H9 (cell line): Measurements from ENCODE around the gene DIP2C. TPM values are rescaled to one million over a fixed set of nuclear protein-coding genes. Genes with fewer than 3 reads are reported as not detected.

ENCODE experiments used
- DNase-seq: peaks from one replicate; pipeline ENCODE4 v3.0.0-alpha.2; 2017
- H2AFZ ChIP-seq: one replicate; pipeline ENCODE4 v1.6.1; 2013; ENCODE audit warnings: mild to moderate bottlenecking, low read length, control low read depth, moderate library complexity
- H2AK5ac ChIP-seq: 2 replicates; pipeline ENCODE4 v1.6.1; 2013; ENCODE audit warnings: low read length, control low read depth, mixed read lengths; ENCODE audit not compliant: insufficient read length
- H2BK120ac ChIP-seq: one replicate; pipeline ENCODE4 v1.6.1; 2013; ENCODE audit warnings: low read depth, mild to moderate bottlenecking, low read length, control low read depth, inconsistent platforms; ENCODE audit not compliant: poor library complexity, severe bottlenecking
- H2BK12ac ChIP-seq: 2 replicates; pipeline ENCODE4 v1.6.1; 2013; ENCODE audit warnings: low read length, control low read depth, mixed read lengths, low read depth; ENCODE audit not compliant: insufficient read length
- H2BK15ac ChIP-seq: 2 replicates; pipeline ENCODE4 v1.6.1; 2013; ENCODE audit warnings: low read depth, low read length, control low read depth
- H2BK20ac ChIP-seq: one replicate; pipeline ENCODE4 v1.6.1; 2013; ENCODE audit warnings: low read depth, mild to moderate bottlenecking, low read length, control low read depth, inconsistent platforms; ENCODE audit not compliant: poor library complexity, severe bottlenecking
- H2BK5ac ChIP-seq: 2 replicates; pipeline ENCODE4 v1.6.1; 2013; ENCODE audit warnings: low read length, control low read depth, mixed read lengths; ENCODE audit not compliant: insufficient read length
- H3K14ac ChIP-seq: 2 replicates; pipeline ENCODE4 v1.6.1; 2013; ENCODE audit warnings: low read length, control low read depth; ENCODE audit not compliant: insufficient read depth
- H3K18ac ChIP-seq: 2 replicates; pipeline ENCODE4 v1.6.1; 2013; ENCODE audit warnings: low read depth, mild to moderate bottlenecking, mixed read lengths, low read length, control low read depth; ENCODE audit not compliant: insufficient read length
- H3K23ac ChIP-seq: 2 replicates; pipeline ENCODE4 v1.6.1; 2013; ENCODE audit warnings: low read length, control low read depth, mixed read lengths, low read depth; ENCODE audit not compliant: insufficient read length
- H3K23me2 ChIP-seq: 2 replicates; pipeline ENCODE4 v1.6.1; 2013; ENCODE audit warnings: low read depth, mild to moderate bottlenecking, mixed read lengths, low read length, control low read depth; ENCODE audit not compliant: insufficient read length, poor library complexity, severe bottlenecking
- H3K27ac ChIP-seq: 2 replicates; pipeline ENCODE4 v1.5.1; 2013; ENCODE audit warnings: low read length, control low read depth, mixed read lengths, low read depth; ENCODE audit not compliant: insufficient read length
- H3K27me3 ChIP-seq: 2 replicates; pipeline ENCODE4 v1.6.1; 2013; ENCODE audit warnings: low read length, control low read depth, inconsistent platforms; ENCODE audit not compliant: insufficient read depth
- H3K4ac ChIP-seq: 2 replicates; pipeline ENCODE4 v1.6.1; 2013; ENCODE audit warnings: low read depth, mild to moderate bottlenecking, control low read depth, inconsistent platforms, low read length, moderate library complexity
- H3K4me1 ChIP-seq: 2 replicates; pipeline ENCODE4 v1.6.1; 2013; ENCODE audit warnings: low read length, control low read depth, inconsistent platforms; ENCODE audit not compliant: insufficient read depth
- H3K4me2 ChIP-seq: 2 replicates; pipeline ENCODE4 v1.6.1; 2013; ENCODE audit warnings: low read length, control low read depth, mixed read lengths; ENCODE audit not compliant: insufficient read length, insufficient read depth
- H3K56ac ChIP-seq: 2 replicates; pipeline ENCODE4 v1.6.1; 2013; ENCODE audit warnings: low read depth, mild to moderate bottlenecking, mixed read lengths, low read length, control low read depth; ENCODE audit not compliant: insufficient read length
- H3K79me1 ChIP-seq: 2 replicates; pipeline ENCODE4 v1.6.1; 2013; ENCODE audit warnings: low read depth, mild to moderate bottlenecking, moderate library complexity, low read length, control low read depth, inconsistent platforms; ENCODE audit not compliant: insufficient read depth, poor library complexity, severe bottlenecking
- H3K79me2 ChIP-seq: 2 replicates; pipeline ENCODE4 v1.6.1; 2013; ENCODE audit warnings: low read length, control low read depth, inconsistent platforms; ENCODE audit not compliant: insufficient read depth
- H3K9ac ChIP-seq: 2 replicates; pipeline ENCODE4 v1.6.1; 2013; ENCODE audit warnings: low read length, control low read depth, mixed read lengths; ENCODE audit not compliant: insufficient read length; ENCODE audit errors: extremely low read depth
- H3K9me3 ChIP-seq: one replicate; pipeline ENCODE4 v1.6.1; 2013; ENCODE audit warnings: low read depth, low read length, inconsistent platforms; ENCODE audit not compliant: control insufficient read depth
- H3T11ph ChIP-seq: one replicate; pipeline ENCODE4 v1.6.1; 2013; ENCODE audit warnings: mild to moderate bottlenecking, low read length, control low read depth, inconsistent platforms
- H4K20me1 ChIP-seq: one replicate; pipeline ENCODE4 v1.6.1; 2013; ENCODE audit not compliant: control insufficient read depth, insufficient read length, insufficient read depth
- H4K5ac ChIP-seq: 2 replicates; pipeline ENCODE4 v1.6.1; 2013; ENCODE audit warnings: low read depth, mild to moderate bottlenecking, mixed read lengths, low read length, control low read depth; ENCODE audit not compliant: insufficient read length
- H4K8ac ChIP-seq: replicated peaks from 2 replicates; pipeline ENCODE4 v1.6.1; 2013; ENCODE audit warnings: low read length, control low read depth, mixed read lengths, low read depth; ENCODE audit not compliant: insufficient read length
- H4K91ac ChIP-seq: 2 replicates; pipeline ENCODE4 v1.6.1; 2013; ENCODE audit warnings: low read depth, mild to moderate bottlenecking, moderate library complexity, mixed read lengths, low read length, control low read depth; ENCODE audit not compliant: insufficient read length
- H3K27ac Mint-ChIP-seq, 3 experiments: 2 replicates in 2 of 3; 3 replicates in 1 of 3; pipeline ENCODE4 v1.8.0; 2020 to 2021; ENCODE audit warnings: mixed read lengths in 3 of 3, mild to moderate bottlenecking in 1 of 3, moderate library complexity in 1 of 3
- H3K27me3 Mint-ChIP-seq: 2 replicates; pipeline ENCODE4 v1.8.0; 2021; ENCODE audit warnings: low read depth, mild to moderate bottlenecking, moderate library complexity, mixed read lengths
- H3K36me3 Mint-ChIP-seq, 3 experiments: 2 replicates in 2 of 3; 3 replicates in 1 of 3; pipeline ENCODE4 v1.8.0; 2020 to 2021; ENCODE audit warnings: low read depth in 3 of 3, mixed read lengths in 3 of 3; ENCODE audit not compliant: insufficient read depth in 1 of 3
- H3K4me1 Mint-ChIP-seq, 2 experiments: 2 replicates each; pipeline ENCODE4 v1.8.0; 2020; ENCODE audit warnings: mixed read lengths in 2 of 2
- H3K4me3 Mint-ChIP-seq, 2 experiments: 2 replicates in 1 of 2; 3 replicates in 1 of 2; pipeline ENCODE4 v1.8.0; 2020 to 2021; ENCODE audit warnings: mild to moderate bottlenecking in 2 of 2, mixed read lengths in 2 of 2, moderate library complexity in 1 of 2
- H3K9me3 Mint-ChIP-seq, 2 experiments: 2 replicates in 1 of 2; 3 replicates in 1 of 2; pipeline ENCODE4 v1.8.0; 2020; ENCODE audit warnings: mild to moderate bottlenecking in 2 of 2, mixed read lengths in 2 of 2, moderate library complexity in 1 of 2
- WGBS: extraction: QIAGEN DNeasy Blood & Tissue Kit; methylation state at CpG from one replicate; pipeline ENCODE4 v1.1.7; 2013; ENCODE audit warnings: missing lambda C conversion rate, low lambda C conversion rate, mixed read lengths; ENCODE audit not compliant: insufficient read length; ENCODE audit errors: extremely low coverage; 5-methylcytosine and 5-hydroxymethylcytosine counted together
- total RNA-seq: library from RNA; stranded (reverse); gene quantifications from 2 replicates; pipeline ENCODE4 v1.2.1, GENCODE V29; 2021
- TF ChIP-seq, protein P1 (sequence below): fragments of 200-600 bp; sonication (generic); conservative IDR thresholded peaks from 3 replicates; pipeline ENCODE4 v1.8.0; 2021; ENCODE audit warnings: antibody characterized with exemption, mild to moderate bottlenecking

The DIP2C gene
- total RNA-seq, 1 experiment from 2014 or later = 7.9 TPM

GRCh38 chr10:247480-247879 lies 442.0 kb downstream of the DIP2C start:
- TF ChIP-seq, protein P1, sequence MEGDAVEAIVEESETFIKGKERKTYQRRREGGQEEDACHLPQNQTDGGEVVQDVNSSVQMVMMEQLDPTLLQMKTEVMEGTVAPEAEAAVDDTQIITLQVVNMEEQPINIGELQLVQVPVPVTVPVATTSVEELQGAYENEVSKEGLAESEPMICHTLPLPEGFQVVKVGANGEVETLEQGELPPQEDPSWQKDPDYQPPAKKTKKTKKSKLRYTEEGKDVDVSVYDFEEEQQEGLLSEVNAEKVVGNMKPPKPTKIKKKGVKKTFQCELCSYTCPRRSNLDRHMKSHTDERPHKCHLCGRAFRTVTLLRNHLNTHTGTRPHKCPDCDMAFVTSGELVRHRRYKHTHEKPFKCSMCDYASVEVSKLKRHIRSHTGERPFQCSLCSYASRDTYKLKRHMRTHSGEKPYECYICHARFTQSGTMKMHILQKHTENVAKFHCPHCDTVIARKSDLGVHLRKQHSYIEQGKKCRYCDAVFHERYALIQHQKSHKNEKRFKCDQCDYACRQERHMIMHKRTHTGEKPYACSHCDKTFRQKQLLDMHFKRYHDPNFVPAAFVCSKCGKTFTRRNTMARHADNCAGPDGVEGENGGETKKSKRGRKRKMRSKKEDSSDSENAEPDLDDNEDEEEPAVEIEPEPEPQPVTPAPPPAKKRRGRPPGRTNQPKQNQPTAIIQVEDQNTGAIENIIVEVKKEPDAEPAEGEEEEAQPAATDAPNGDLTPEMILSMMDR = no peak
- Histone ChIP-seq H2AK5ac (no peak overlapping the region), H3K14ac (no peak overlapping the region), H3T11ph (no peak overlapping the region), H3K9ac (no peak overlapping the region), H2AFZ (no peak overlapping the region), H3K79me2 (no peaks in the 10 kb centered on the region), H2BK120ac (no peak overlapping the region), H3K23me2 (no peaks in the 10 kb centered on the region), H2BK5ac (no peak overlapping the region), H3K18ac (no peak overlapping the region), H3K4me1 (no peaks in the 10 kb centered on the region), H4K20me1 (no peaks in the 10 kb centered on the region), H3K79me1 (no peaks in the 10 kb centered on the region), H3K27me3 (no peaks in the 10 kb centered on the region), H3K56ac (no peak overlapping the region), H2BK20ac (no peak overlapping the region), H2BK12ac (no peak overlapping the region), H3K23ac (no peak overlapping the region), H4K8ac (no peak overlapping the region), H4K91ac (no peak overlapping the region), H4K5ac (no peak overlapping the region), H3K4me2 (no peak overlapping the region), H2BK15ac (no peak overlapping the region), H3K27ac (no peak overlapping the region), H3K4ac (no peak overlapping the region), H3K9me3 (no peaks in the 10 kb centered on the region)
- no peaks in the 10 kb centered on the region for H3K9me3 Mint-ChIP-seq
- DNase-seq = no peak
- H3K27ac Mint-ChIP-seq = no peak overlapping the region
- H3K4me1 Mint-ChIP-seq = no peaks in the 10 kb centered on the region
- H3K4me3 Mint-ChIP-seq = no peak overlapping the region
- no CpG with 5 or more reads among the region's 4 CpGs for WGBS
- no peaks in the 10 kb centered on the region; the same call in 1 of the 2 replicates for H3K27me3 Mint-ChIP-seq
- peaks cover 1 to 53% (median 40%) of the 10 kb centered on the region in 3 experiments; a peak in 6 of 7 replicates for H3K36me3 Mint-ChIP-seq
